HEK293 (cell line): ENCODE results near the gene C1orf21.
A peak's percentile ranks its signal among the peaks of the same experiment; 100 is the strongest.

ENCODE experiments used
- CTCF ChIA-PET: fragments of 350-600 bp; formaldehyde crosslinking; extraction: SDS; loops from one replicate; lab custom pipeline; 2021; ENCODE audit warnings: antibody characterized with exemption; lab: Yijun Ruan, JAX
- POLR2A ChIA-PET: fragments of 300-600 bp; formaldehyde crosslinking; extraction: SDS; loops from one replicate; lab custom pipeline; 2020; ENCODE audit warnings: antibody characterized with exemption, inconsistent platforms; lab: Yijun Ruan, JAX
- H3K27ac ChIP-seq: fragments of 200-500 bp; sonication (Bioruptor generic); 2 replicates; pipeline ENCODE4 v1.5.1; 2014; ENCODE audit warnings: low read depth, low read length, control low read depth, inconsistent platforms; ENCODE audit errors: extremely low read depth
- H3K36me3 ChIP-seq, 2 experiments: fragments of 200-500 bp in 1 of 2; sonication (Bioruptor generic) in 1 of 2; 1 replicate in 1 of 2; 2 replicates in 1 of 2; pipeline ENCODE4 v1.5.1; 2014 to 2017; ENCODE audit warnings: inconsistent platforms in 2 of 2, low read length in 2 of 2; ENCODE audit not compliant: control insufficient read depth in 2 of 2, insufficient read depth in 1 of 2
- H3K4me1 ChIP-seq: fragments of 200-500 bp; sonication (Bioruptor generic); 2 replicates; pipeline ENCODE4 v1.5.1; 2014; ENCODE audit warnings: mild to moderate bottlenecking, low read length, inconsistent platforms; ENCODE audit not compliant: control insufficient read depth, insufficient read depth
- H3K4me3 ChIP-seq: 2 replicates; pipeline ENCODE4 v1.5.1; 2011; ENCODE audit warnings: low read depth, mild to moderate bottlenecking, control low read depth, low read length, moderate library complexity
- H3K9me3 ChIP-seq: fragments of 200-500 bp; sonication (Bioruptor generic); 2 replicates; pipeline ENCODE4 v1.5.1; 2014; ENCODE audit warnings: low read depth, low read length, inconsistent platforms; ENCODE audit not compliant: control insufficient read depth, insufficient read depth
- CTCF ChIP-seq: fragments of 450-650 bp; formaldehyde crosslinking; IDR thresholded peaks from 2 replicates; pipeline ENCODE4 v1.5.1; 2016; ENCODE audit warnings: missing biosample characterization, missing genetic modification characterization
- GLIS1 ChIP-seq: fragments of 450-650 bp; formaldehyde crosslinking; IDR thresholded peaks from 2 replicates; pipeline ENCODE4 v1.5.1; 2016; ENCODE audit warnings: missing biosample characterization, missing genetic modification characterization
- GLIS2 ChIP-seq: fragments of 450-650 bp; formaldehyde crosslinking; IDR thresholded peaks from 2 replicates; pipeline ENCODE4 v1.5.1; 2016; ENCODE audit warnings: missing biosample characterization, missing genetic modification characterization
- OSR2 ChIP-seq: fragments of 450-650 bp; formaldehyde crosslinking; IDR thresholded peaks from 2 replicates; pipeline ENCODE4 v1.5.1; 2016; ENCODE audit warnings: missing biosample characterization, missing genetic modification characterization
- PATZ1 ChIP-seq: fragments of 450-650 bp; formaldehyde crosslinking; IDR thresholded peaks from 2 replicates; pipeline ENCODE4 v1.5.1; 2016; ENCODE audit warnings: missing biosample characterization, missing genetic modification characterization
- SP7 ChIP-seq: fragments of 450-650 bp; formaldehyde crosslinking; IDR thresholded peaks from 2 replicates; pipeline ENCODE4 v1.5.1; 2016; ENCODE audit warnings: missing biosample characterization, missing genetic modification characterization
- ZBTB17 ChIP-seq: fragments of 450-650 bp; formaldehyde crosslinking; IDR thresholded peaks from 2 replicates; pipeline ENCODE4 v1.5.1; 2016; ENCODE audit warnings: missing biosample characterization, missing genetic modification characterization
- ZBTB6 ChIP-seq: fragments of 450-650 bp; formaldehyde crosslinking; IDR thresholded peaks from 2 replicates; pipeline ENCODE4 v1.5.1; 2017; ENCODE audit warnings: missing biosample characterization, missing genetic modification characterization
- ZBTB8A ChIP-seq: fragments of 450-650 bp; formaldehyde crosslinking; IDR thresholded peaks from 2 replicates; pipeline ENCODE4 v1.5.1; 2016; ENCODE audit warnings: missing biosample characterization, missing genetic modification characterization
- ZFP37 ChIP-seq: fragments of 450-650 bp; formaldehyde crosslinking; IDR thresholded peaks from 2 replicates; pipeline ENCODE4 v1.5.1; 2016; ENCODE audit warnings: missing biosample characterization, missing genetic modification characterization
- ZNF146 ChIP-seq: fragments of 450-650 bp; formaldehyde crosslinking; IDR thresholded peaks from 2 replicates; pipeline ENCODE4 v1.5.1; 2016; ENCODE audit warnings: missing biosample characterization, missing genetic modification characterization
- ZNF2 ChIP-seq: fragments of 450-650 bp; formaldehyde crosslinking; IDR thresholded peaks from 2 replicates; pipeline ENCODE4 v1.5.1; 2016; ENCODE audit warnings: missing biosample characterization, missing genetic modification characterization
- ZNF211 ChIP-seq: fragments of 450-650 bp; formaldehyde crosslinking; IDR thresholded peaks from 2 replicates; pipeline ENCODE4 v1.5.1; 2016; ENCODE audit warnings: low read depth, missing biosample characterization, missing genetic modification characterization
- ZNF223 ChIP-seq: fragments of 450-650 bp; formaldehyde crosslinking; IDR thresholded peaks from 2 replicates; pipeline ENCODE4 v1.5.1; 2016; ENCODE audit warnings: missing biosample characterization, missing genetic modification characterization
- ZNF350 ChIP-seq: fragments of 450-650 bp; formaldehyde crosslinking; IDR thresholded peaks from 2 replicates; pipeline ENCODE4 v1.5.0; 2017; ENCODE audit warnings: missing biosample characterization, mild to moderate bottlenecking, missing genetic modification characterization
- ZNF394 ChIP-seq: fragments of 450-650 bp; formaldehyde crosslinking; IDR thresholded peaks from 2 replicates; pipeline ENCODE4 v1.5.1; 2016; ENCODE audit warnings: missing biosample characterization, missing genetic modification characterization, mild to moderate bottlenecking, moderate library complexity, borderline replicate concordance
- ZNF488 ChIP-seq: fragments of 450-650 bp; formaldehyde crosslinking; IDR thresholded peaks from 2 replicates; pipeline ENCODE4 v1.5.1; 2016; ENCODE audit warnings: missing biosample characterization, missing genetic modification characterization
- ZNF501 ChIP-seq: fragments of 450-650 bp; formaldehyde crosslinking; IDR thresholded peaks from 2 replicates; pipeline ENCODE4 v1.5.1; 2016; ENCODE audit warnings: missing biosample characterization, missing genetic modification characterization
- ZNF549 ChIP-seq: fragments of 450-650 bp; IDR thresholded peaks from 2 replicates; pipeline ENCODE4 v1.5.1; 2018; ENCODE audit warnings: missing biosample characterization, missing genetic modification characterization, mild to moderate bottlenecking, inconsistent platforms, moderate library complexity
- ZNF654 ChIP-seq: fragments of 450-650 bp; formaldehyde crosslinking; IDR thresholded peaks from 2 replicates; pipeline ENCODE4 v1.5.1; 2016; ENCODE audit warnings: low read depth, missing biosample characterization, missing genetic modification characterization
- ZSCAN30 ChIP-seq: fragments of 450-650 bp; IDR thresholded peaks from 2 replicates; pipeline ENCODE4 v1.5.1; 2018; ENCODE audit warnings: missing biosample characterization, mild to moderate bottlenecking, missing genetic modification characterization, moderate library complexity

C1orf21 gene

GRCh38 chr1:184664042-184664660, 277.3 kb downstream of the C1orf21 start:
- no peaks in the 10 kb centered on the region for H3K36me3 ChIP-seq
- H3K4me3 ChIP-seq, result peak overlapping the region; percentile 29
- no peaks in the 10 kb centered on the region for H3K9me3 ChIP-seq
- no peaks in the 10 kb centered on the region for H3K4me1 ChIP-seq
- H3K27ac ChIP-seq, result no peak overlapping the region
- TF ChIP-seq ZNF654 (tag by site-specific recombination) (peak; percentile 84), ZNF549 (tag by site-specific recombination) (no peak), ZNF211 (no peak), ZNF146 (tag by site-specific recombination) (no peak), ZSCAN30 (tag by site-specific recombination) (peak; percentile 65; the same call in 1 of the 2 replicates), ZNF350 (tag by site-specific recombination) (no peak), CTCF (tag by site-specific recombination) (peak; percentile 83), ZNF488 (tag by site-specific recombination) (no peak), SP7 (peak; percentile 30; the same call in 1 of the 2 replicates), ZNF501 (tag by site-specific recombination) (peak; percentile 42; the same call in 1 of the 2 replicates), ZBTB17 (tag by site-specific recombination) (peak; percentile 95), PATZ1 (tag by site-specific recombination) (peak; percentile 56; the same call in 1 of the 2 replicates), ZFP37 (tag by site-specific recombination) (0 out of 2 replicates have a peak, but pooled peaks have one; percentile 19), GLIS1 (tag by site-specific recombination) (peak; percentile 42; the same call in 1 of the 2 replicates), GLIS2 (tag by site-specific recombination) (peak; percentile 73), ZBTB6 (no peak), ZNF394 (tag by site-specific recombination) (0 out of 2 replicates have a peak, but pooled peaks have one; percentile 12), ZNF2 (tag by site-specific recombination) (peak; percentile 70; the same call in 1 of the 2 replicates), ZBTB8A (tag by site-specific recombination) (0 out of 2 replicates have a peak, but pooled peaks have one; percentile 9), OSR2 (tag by site-specific recombination) (no peak), ZNF223 (tag by site-specific recombination) (no peak)
- TF ChIP-seq, all 188 proteins: peak for 13
- CTCF ChIA-PET, result interaction anchor here (0.5 to 2.6 kb wide), 93 partner anchors 9 to 1461 kb away, joined by 3 to 24 read pairs (median 4); no protein-coding TSS in a partner anchor
- POLR2A ChIA-PET, result interaction anchor here (0.7 to 0.8 kb wide), 2 partner anchors 277 to 589 kb away, joined by 3 to 6 read pairs; partner anchors contain the start of gene C1orf21
